ENCODE measurements around the gene TANGO2. TPM values are rescaled to one million over a fixed set of nuclear protein-coding genes. Genes with fewer than 3 reads are reported as not detected.
A peak's percentile ranks its signal among the peaks of the same experiment; 100 is the strongest.

Gene TANGO2
- total RNA-seq, 1 donor from 2014 or later: 13.6 TPM

DNA sequence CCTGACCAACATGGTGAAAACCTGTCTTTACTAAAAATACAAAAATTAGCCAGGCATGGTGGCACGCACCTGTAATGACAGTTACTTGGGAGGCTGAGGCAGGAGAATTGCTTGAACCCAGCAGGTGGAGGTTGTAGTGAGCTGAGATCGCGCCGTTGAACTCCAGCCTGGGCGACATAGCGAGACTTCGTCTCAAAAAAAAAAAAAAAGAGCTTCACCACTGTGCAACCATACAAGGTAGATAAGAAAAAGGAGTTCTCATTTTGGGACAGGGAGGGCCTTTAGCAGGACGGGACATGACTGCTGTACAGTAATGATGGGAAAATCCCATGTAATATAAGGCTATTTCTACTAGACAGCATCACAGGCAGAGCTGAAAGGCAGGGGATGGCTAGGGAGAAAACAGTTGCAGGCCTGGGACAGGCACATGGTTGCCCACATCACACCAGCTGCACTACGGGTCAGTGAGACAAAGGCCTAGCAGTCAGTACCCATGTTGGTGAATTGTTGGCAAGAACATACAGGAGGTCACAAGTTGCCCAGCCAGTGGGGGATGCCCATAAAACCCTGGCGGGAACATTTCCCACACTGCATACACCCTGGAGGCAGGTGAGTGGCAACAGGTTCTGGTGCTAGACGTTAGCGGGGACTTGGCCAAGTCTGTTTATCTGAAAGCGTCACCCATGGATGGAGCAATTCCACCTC lies 5.4 kb downstream of the TANGO2 start:
- H3K27ac ChIP-seq (ENCODE audit: low read depth, low read length): no peak overlapping the region
- peaks cover 0 to 23% (median 4%) of the 10 kb centered on the region in 3 donors for H3K36me3 ChIP-seq (ENCODE audit: control insufficient read depth in 3 of 3, insufficient read depth in 3 of 3, low read length in 3 of 3)
- no peaks in the 10 kb centered on the region for H3K27me3 ChIP-seq (ENCODE audit: control insufficient read depth in 3 of 3, insufficient read depth in 3 of 3, low read length in 3 of 3)
- H3K4me3 ChIP-seq (ENCODE audit: low read length in 3 of 3): no peak overlapping the region
- H3K9ac ChIP-seq (ENCODE audit: low read depth in 1 of 3, low read length in 3 of 3): no peak overlapping the region
- peaks cover 22 to 62% (median 56%) of the 10 kb centered on the region in 3 donors for H3K4me1 ChIP-seq (ENCODE audit: control insufficient read depth in 3 of 3, insufficient read depth in 3 of 3, low read length in 3 of 3)
- no peaks in the 10 kb centered on the region for H3K9me3 ChIP-seq (ENCODE audit: control insufficient read depth in 3 of 3, low read length in 3 of 3)

DNA sequence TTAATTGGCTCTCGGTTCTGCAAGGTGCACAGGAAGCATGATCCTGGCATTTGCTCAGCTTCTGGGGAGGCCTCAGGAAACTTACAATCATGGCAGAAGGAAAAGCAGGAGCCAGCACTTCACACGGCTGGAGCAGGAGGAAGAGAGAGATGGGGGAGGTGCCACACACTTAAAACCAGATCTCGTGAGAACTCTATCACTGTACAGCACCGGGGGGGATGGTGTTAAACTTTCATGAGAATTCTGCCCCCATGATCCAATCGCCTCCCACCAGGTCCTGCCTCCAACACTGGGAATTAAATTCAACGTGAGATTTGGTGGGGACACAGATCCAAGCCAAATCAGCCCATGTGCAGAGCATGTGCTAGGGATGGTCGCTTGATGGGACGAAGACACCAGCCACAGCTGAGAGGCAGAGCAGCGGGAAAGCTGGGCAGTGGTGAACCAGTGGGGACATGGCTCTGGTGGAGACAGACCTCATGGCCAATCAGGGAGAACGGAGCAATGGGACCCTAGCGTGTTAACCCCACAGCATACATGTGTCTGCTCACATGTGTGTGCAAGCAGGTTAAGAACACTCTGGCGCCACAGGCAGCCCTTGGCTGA lies 6.2 kb downstream of the TANGO2 start:
- Histone ChIP-seq H3K27me3 (ENCODE audit: control insufficient read depth in 3 of 3, insufficient read depth in 3 of 3, low read length in 3 of 3) (no peaks in the 10 kb centered on the region), H3K36me3 (ENCODE audit: control insufficient read depth in 3 of 3, insufficient read depth in 3 of 3, low read length in 3 of 3) (peaks cover 0 to 29% (median 7%) of the 10 kb centered on the region in 3 donors), H3K9me3 (ENCODE audit: control insufficient read depth in 3 of 3, low read length in 3 of 3) (no peaks in the 10 kb centered on the region), H3K4me1 (ENCODE audit: control insufficient read depth in 3 of 3, insufficient read depth in 3 of 3, low read length in 3 of 3) (peaks cover 15 to 61% (median 56%) of the 10 kb centered on the region in 3 donors), H3K4me3 (ENCODE audit: low read length in 3 of 3) (no peak overlapping the region), H3K27ac (ENCODE audit: low read depth, low read length) (no peak overlapping the region), H3K9ac (ENCODE audit: low read depth in 1 of 3, low read length in 3 of 3) (no peak overlapping the region)

- Histone ChIP-seq H3K27ac (ENCODE audit: low read depth, low read length) (no peak overlapping the region), H3K4me3 (ENCODE audit: low read length in 3 of 3) (no peak overlapping the region), H3K9me3 (ENCODE audit: control insufficient read depth in 3 of 3, low read length in 3 of 3) (no peaks in the 10 kb centered on the region), H3K9ac (ENCODE audit: low read depth in 1 of 3, low read length in 3 of 3) (peak overlapping the region in 1 of 3 donors; percentile 54), H3K4me1 (ENCODE audit: control insufficient read depth in 3 of 3, insufficient read depth in 3 of 3, low read length in 3 of 3) (peaks cover 19 to 61% (median 56%) of the 10 kb centered on the region in 3 donors), H3K36me3 (ENCODE audit: control insufficient read depth in 3 of 3, insufficient read depth in 3 of 3, low read length in 3 of 3) (peaks cover 0 to 23% (median 7%) of the 10 kb centered on the region in 3 donors), H3K27me3 (ENCODE audit: control insufficient read depth in 3 of 3, insufficient read depth in 3 of 3, low read length in 3 of 3) (no peaks in the 10 kb centered on the region)
Measured at GRCh38 chr22:20027966-20028854, 7.3 kb downstream of the TANGO2 start.

GRCh38 chr22:20028855-20029549 lies 8.1 kb downstream of the TANGO2 start:
- Histone ChIP-seq H3K4me1 (ENCODE audit: control insufficient read depth in 3 of 3, insufficient read depth in 3 of 3, low read length in 3 of 3) (peaks cover 25 to 63% (median 60%) of the 10 kb centered on the region in 3 donors), H3K9ac (ENCODE audit: low read depth in 1 of 3, low read length in 3 of 3) (peak overlapping the region in 1 of 3 donors; percentile 54), H3K27ac (ENCODE audit: low read depth, low read length) (no peak overlapping the region)

DNA sequence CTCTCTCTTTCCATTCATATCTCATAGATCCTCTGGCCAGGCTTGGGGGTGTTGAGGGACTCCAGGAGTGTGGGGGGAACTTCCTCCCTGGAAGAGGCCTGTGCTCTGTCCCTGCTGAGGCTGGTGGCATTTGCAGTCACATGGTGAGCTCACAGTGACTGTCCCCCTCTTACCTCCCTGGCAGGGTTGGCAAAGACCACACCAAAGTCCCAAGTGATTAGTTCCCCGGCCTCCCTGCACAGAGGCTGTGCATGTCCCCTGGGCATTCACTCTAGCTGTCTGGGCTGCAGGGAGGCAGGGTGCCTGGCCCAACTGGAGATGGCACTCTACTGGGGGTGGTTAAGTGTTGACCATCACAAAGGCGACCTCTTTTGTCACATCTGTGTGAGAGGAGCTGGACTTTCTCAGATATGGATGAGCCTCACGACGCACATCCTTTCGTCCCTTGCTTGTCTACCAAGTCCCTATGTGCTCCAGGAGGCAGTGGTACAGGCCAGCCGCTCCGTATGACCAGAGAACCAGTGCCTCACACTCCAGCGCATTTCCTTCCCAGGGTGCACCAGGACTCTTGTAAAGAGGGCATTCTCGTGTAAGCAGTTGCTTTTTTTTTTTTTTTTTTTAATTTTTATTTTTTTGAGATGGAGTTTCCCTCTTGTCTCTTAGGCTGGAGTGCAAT lies 8.8 kb downstream of the TANGO2 start:
- H3K27me3 ChIP-seq (ENCODE audit: control insufficient read depth in 3 of 3, insufficient read depth in 3 of 3, low read length in 3 of 3): no peaks in the 10 kb centered on the region
- H3K9me3 ChIP-seq (ENCODE audit: control insufficient read depth in 3 of 3, low read length in 3 of 3): no peaks in the 10 kb centered on the region
- H3K4me1 ChIP-seq (ENCODE audit: control insufficient read depth in 3 of 3, insufficient read depth in 3 of 3, low read length in 3 of 3): peaks cover 25 to 62% (median 53%) of the 10 kb centered on the region in 3 donors
- peaks cover 0 to 17% (median 5%) of the 10 kb centered on the region in 3 donors for H3K36me3 ChIP-seq (ENCODE audit: control insufficient read depth in 3 of 3, insufficient read depth in 3 of 3, low read length in 3 of 3)
- H3K27ac ChIP-seq (ENCODE audit: low read depth, low read length): no peak overlapping the region
- peak overlapping the region in 1 of 3 donors; percentile 54 for H3K9ac ChIP-seq (ENCODE audit: low read depth in 1 of 3, low read length in 3 of 3)
- no peak overlapping the region for H3K4me3 ChIP-seq (ENCODE audit: low read length in 3 of 3)

More at GRCh38 chr22:20028855-20029549, 8.1 kb downstream of the TANGO2 start:
- Histone ChIP-seq H3K27me3 (ENCODE audit: control insufficient read depth in 3 of 3, insufficient read depth in 3 of 3, low read length in 3 of 3) (no peaks in the 10 kb centered on the region), H3K4me3 (ENCODE audit: low read length in 3 of 3) (no peak overlapping the region), H3K9me3 (ENCODE audit: control insufficient read depth in 3 of 3, low read length in 3 of 3) (no peaks in the 10 kb centered on the region), H3K36me3 (ENCODE audit: control insufficient read depth in 3 of 3, insufficient read depth in 3 of 3, low read length in 3 of 3) (peaks cover 0 to 23% (median 7%) of the 10 kb centered on the region in 3 donors)

GRCh38 chr22:20031732-20032406 lies 11.0 kb downstream of the TANGO2 start:
- no peaks in the 10 kb centered on the region for H3K27me3 ChIP-seq (ENCODE audit: control insufficient read depth in 3 of 3, insufficient read depth in 3 of 3, low read length in 3 of 3)
- H3K4me1 ChIP-seq (ENCODE audit: control insufficient read depth in 3 of 3, insufficient read depth in 3 of 3, low read length in 3 of 3): peaks cover 30 to 59% (median 56%) of the 10 kb centered on the region in 3 donors
- H3K4me3 ChIP-seq (ENCODE audit: low read length in 3 of 3): no peak overlapping the region
- no peak overlapping the region for H3K27ac ChIP-seq (ENCODE audit: low read depth, low read length)
- peak overlapping the region in 1 of 3 donors; percentile 66 for H3K9ac ChIP-seq (ENCODE audit: low read depth in 1 of 3, low read length in 3 of 3)
- H3K9me3 ChIP-seq (ENCODE audit: control insufficient read depth in 3 of 3, low read length in 3 of 3): no peaks in the 10 kb centered on the region
- H3K36me3 ChIP-seq (ENCODE audit: control insufficient read depth in 3 of 3, insufficient read depth in 3 of 3, low read length in 3 of 3): peaks cover 4 to 20% (median 9%) of the 10 kb centered on the region in 3 donors

- H3K36me3 ChIP-seq (ENCODE audit: control insufficient read depth in 3 of 3, insufficient read depth in 3 of 3, low read length in 3 of 3): peaks cover 7 to 22% (median 16%) of the 10 kb centered on the region in 3 donors
- H3K4me3 ChIP-seq (ENCODE audit: low read length in 3 of 3): peak overlapping the region in 2 of 3 donors; percentile 40 to 41
- H3K9me3 ChIP-seq (ENCODE audit: control insufficient read depth in 3 of 3, low read length in 3 of 3): no peaks in the 10 kb centered on the region
- H3K27ac ChIP-seq (ENCODE audit: low read depth, low read length): peak overlapping the region; percentile 74
- peaks cover 30 to 59% (median 56%) of the 10 kb centered on the region in 3 donors for H3K4me1 ChIP-seq (ENCODE audit: control insufficient read depth in 3 of 3, insufficient read depth in 3 of 3, low read length in 3 of 3)
- H3K9ac ChIP-seq (ENCODE audit: low read depth in 1 of 3, low read length in 3 of 3): peak overlapping the region; percentile 28 to 66 (median 45)
- no peaks in the 10 kb centered on the region for H3K27me3 ChIP-seq (ENCODE audit: control insufficient read depth in 3 of 3, insufficient read depth in 3 of 3, low read length in 3 of 3)
Measured at GRCh38 chr22:20032407-20032991, 11.6 kb downstream of the TANGO2 start.

GRCh38 chr22:20033045-20033706 lies 12.3 kb downstream of the TANGO2 start:
- peak overlapping the region; percentile 45 to 66 (median 53) for H3K9ac ChIP-seq (ENCODE audit: low read depth in 1 of 3, low read length in 3 of 3)

More at GRCh38 chr22:20033045-20033706, 12.3 kb downstream of the TANGO2 start:
- Histone ChIP-seq H3K9me3 (ENCODE audit: control insufficient read depth in 3 of 3, low read length in 3 of 3) (no peaks in the 10 kb centered on the region), H3K27me3 (ENCODE audit: control insufficient read depth in 3 of 3, insufficient read depth in 3 of 3, low read length in 3 of 3) (no peaks in the 10 kb centered on the region), H3K4me1 (ENCODE audit: control insufficient read depth in 3 of 3, insufficient read depth in 3 of 3, low read length in 3 of 3) (peaks cover 30 to 59% (median 55%) of the 10 kb centered on the region in 3 donors), H3K36me3 (ENCODE audit: control insufficient read depth in 3 of 3, insufficient read depth in 3 of 3, low read length in 3 of 3) (peaks cover 13 to 28% (median 20%) of the 10 kb centered on the region in 3 donors), H3K4me3 (ENCODE audit: low read length in 3 of 3) (peak overlapping the region in 2 of 3 donors; percentile 40 to 45), H3K27ac (ENCODE audit: low read depth, low read length) (peak overlapping the region; percentile 74)
